Head of caudate nucleus (tissue), 42 donors: ENCODE results near the gene VPS41.

Source experiments
- DNase-seq, 42 donors: peaks; one replicate each; pipeline versions ENCODE4 v3.0.0 to v3.0.0-alpha.2; 2020 to 2021; ENCODE audit warnings: mixed read lengths in 7 of 42
- intact Hi-C: fragments of 100-400 bp; cut with DNase I; formaldehyde crosslinking; loops from one replicate; pipeline ENCODE4 v1.15.0; 2022

Gene VPS41

DNA sequence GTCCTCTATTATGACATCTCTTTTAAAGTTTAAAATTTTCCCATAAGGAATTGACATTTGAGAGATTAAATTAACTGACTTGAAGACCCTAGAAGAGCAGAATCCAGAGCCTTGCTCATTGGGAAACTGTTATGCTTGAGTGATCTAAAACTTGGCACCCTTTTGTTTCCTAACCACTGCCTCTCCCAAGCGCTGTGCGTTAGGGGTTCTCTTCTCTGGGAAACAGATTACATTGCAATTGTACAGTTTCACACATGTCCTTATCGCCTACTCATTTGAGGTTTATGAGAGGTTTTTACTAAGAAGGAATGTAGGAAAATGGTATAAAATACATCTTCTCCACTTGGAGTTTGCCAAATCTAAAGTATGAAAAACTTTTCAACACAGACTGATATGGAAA is 151.1 kb downstream of the VPS41 start:
- intact Hi-C loops, result no loop called here
- DNase-seq, result no peak

DNA sequence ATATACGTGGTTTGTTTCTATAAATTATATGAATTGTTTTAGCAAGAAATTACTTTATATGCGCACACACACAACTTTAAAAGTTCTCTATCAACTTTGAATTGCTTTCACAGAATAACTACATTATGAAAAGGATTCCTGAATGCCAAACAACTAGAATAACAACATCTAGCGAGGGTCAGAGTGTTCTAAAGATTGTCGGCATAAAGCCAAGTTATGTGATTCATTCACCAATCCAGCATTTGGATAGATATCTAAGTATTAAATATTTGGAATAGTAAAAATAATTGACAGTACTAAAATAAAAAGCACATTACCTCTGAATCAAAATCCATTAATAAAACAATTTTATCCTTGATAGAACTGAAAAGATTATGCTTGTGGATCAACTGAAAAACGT is 152.5 kb downstream of the VPS41 start:
- no peak for DNase-seq
- intact Hi-C loops, result no loop called here

DNA sequence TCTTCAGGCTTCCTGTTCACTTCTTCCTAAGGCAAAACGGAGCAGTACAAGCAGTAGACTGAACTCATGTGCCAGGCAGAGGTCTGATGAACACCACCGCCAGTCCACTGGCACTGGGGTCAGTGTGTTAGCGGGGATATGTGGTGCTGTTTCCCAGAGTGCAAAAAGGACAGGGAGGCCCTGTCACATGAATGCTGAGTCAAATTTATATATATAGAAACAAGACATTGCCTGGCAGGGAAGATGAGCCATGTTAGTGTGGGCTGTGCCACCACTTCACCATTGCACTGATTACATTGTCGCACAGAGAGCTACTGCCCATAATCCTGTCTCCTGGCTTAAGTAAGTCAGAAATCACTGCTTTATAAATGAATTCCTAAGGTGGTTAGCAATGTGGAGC is 155.6 kb downstream of the VPS41 start:
- intact Hi-C loops, result no loop called here
- peak in 19 of 42 donors; percentile 2 to 62 (median 21) for DNase-seq

DNA sequence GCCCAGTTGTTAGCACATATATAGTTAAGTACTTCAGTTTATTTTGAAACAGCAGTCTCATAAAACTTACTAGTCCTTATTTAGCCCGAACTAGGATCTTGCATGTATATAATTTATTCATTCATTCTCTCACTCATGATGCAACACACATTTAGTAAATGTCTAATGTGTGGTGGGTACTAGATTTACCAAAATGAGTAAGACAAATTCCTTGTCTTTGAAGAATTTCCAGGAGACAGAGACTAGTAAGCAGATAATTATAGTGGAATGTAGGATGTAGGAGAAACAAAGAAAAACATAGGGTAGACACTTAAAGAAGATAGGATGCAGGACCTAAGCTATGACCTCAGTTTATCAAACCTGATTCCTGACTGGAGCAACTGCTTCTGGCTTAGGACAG is 157.6 kb downstream of the VPS41 start:
- intact Hi-C loops, result no loop called here
- no peak for DNase-seq

DNA sequence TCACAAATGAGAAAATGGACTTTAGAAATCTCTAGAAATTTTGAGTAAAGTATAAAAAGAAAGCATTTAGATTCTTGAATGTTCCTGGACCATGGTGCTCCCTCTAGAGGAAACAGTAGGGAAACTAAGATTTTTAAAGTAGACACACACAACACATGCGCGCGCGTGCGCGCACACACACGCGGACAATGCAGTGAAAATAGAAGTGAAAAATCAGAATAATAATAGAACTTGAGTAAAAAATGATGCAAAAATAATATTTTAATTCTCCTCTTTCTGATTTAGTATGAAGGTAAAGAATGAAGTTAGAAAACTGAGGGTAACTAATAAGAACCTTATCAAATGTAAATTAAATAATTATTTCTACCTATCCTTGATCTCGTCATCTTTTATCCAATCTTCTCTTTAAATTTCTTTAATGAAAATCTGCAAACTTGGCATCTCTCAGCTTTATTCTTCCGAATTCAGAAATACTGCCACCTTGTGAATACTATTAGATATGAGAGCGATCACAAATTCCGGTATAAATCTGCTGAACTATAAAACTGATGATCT is 160.9 kb downstream of the VPS41 start:
- intact Hi-C loops, result no loop called here
- peak in 20 of 42 donors; percentile 7 to 50 (median 20) for DNase-seq

DNA sequence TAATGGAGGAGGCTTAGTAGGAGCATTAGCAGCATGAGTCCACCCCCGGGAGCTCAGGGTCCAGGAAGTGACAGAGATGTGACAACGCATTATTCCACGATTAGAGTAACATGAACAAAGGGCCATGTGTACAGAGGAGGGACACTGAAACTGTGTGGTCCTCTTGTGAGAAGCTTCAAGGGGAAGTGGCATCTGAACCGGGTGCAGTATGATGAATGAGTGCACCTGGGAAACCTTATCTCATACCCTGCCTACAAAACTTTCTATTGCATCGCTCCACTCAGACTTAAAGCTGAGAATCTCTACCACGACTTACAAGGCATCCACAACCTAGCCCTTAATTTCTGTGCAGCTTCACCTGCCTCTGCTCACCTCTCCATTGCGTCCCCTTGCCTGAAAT is 162.6 kb downstream of the VPS41 start:
- no peak for DNase-seq
- intact Hi-C loops, result no loop called here

DNA sequence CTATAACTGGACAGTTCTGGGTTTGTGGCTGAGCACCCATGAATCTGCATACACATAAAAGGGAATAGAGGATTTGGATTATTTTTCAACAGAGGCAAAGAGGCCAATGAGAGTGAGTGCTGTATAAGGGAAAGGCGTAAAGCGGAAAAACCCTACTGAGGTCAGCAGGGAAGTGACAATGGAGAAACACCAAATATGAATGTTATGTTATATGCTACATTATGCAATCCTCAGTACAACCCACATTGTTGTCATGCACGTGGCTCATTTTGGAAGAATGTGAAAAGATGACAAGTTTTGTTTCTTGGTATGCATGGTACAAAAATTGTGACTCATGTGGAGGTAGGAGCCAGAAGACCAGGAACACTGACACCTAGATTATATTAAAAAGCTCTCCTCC is 164.2 kb downstream of the VPS41 start:
- intact Hi-C loops, result no loop called here
- no peak for DNase-seq

DNA sequence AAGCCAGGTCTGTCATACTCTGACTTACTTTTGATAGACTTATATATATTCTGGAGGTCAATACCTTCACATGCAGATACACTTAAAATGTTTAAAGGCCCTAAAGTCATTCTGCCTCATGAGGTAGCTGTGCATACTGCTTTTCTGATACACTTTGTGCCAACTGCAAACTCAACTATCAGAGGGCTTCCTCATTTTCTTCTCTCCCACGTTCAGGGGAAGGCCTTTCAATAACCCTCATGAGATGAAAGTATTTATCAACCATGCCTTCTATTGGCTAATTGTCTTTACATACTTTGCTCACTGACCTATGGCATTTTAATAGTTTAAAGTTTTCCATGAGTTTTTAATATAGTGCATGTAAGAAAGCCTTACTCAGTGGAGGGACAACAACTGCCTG is 165.1 kb downstream of the VPS41 start:
- DNase-seq, result no peak
- intact Hi-C loops, result no loop called here

DNA sequence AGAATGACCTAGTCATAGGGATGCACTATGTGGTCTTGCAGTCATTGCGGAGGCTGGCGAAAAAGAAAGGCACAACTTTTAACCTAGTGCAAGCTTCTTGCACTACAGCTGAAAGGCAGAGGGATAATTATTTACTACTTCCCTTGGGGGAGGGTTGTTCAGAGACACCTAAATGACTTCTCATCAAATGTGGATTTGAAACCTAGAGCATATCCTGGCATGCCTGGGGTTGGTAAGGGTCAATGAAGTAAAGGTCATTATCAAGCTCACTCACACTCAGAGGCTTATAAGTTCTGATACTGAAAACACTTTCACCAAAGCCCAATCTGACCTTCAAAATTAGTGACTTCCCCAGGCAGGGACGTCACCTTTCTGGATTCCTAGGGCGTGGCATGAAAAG is 168.9 kb downstream of the VPS41 start:
- intact Hi-C loops, result no loop called here
- DNase-seq, result no peak

DNA sequence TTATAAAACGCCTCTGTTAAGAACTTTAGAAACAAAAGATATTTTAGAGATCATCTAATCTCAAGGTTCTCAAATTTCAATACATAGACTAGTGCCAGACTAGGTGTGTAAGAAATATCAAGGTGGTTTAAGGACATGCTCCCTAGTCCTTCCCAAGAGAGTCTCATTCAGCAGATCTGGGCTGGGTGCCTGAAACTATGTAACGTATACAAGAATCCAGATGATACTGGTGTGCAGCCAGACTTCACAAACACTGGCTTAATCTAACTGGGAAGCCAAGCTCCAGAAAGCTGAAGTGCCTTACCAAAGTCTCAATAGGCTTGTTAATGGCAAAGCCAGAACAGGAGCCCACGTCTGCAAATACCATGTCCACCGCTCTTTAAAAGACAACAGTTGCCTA is 172.9 kb downstream of the VPS41 start:
- DNase-seq, result no peak
- intact Hi-C loops, result no loop called here

DNA sequence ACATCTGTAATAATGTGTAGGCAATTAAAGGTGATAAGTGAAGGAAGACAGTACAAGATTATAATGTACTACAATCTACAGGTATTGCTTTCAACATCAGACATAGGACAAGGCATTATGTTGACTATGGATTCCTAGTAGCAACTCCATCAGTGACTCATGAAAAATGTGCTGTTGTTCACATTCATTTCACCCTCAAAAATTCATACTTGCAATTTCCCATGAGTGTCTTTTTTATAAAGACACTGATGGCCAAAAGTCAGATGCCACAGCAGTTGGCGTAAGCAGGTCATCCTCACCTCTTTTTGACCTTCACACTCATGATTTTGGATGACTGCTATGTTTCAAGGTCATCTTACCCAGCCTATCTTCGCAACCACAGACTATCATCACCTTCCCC is 177.8 kb downstream of the VPS41 start:
- no peak for DNase-seq
- intact Hi-C loops, result no loop called here

DNA sequence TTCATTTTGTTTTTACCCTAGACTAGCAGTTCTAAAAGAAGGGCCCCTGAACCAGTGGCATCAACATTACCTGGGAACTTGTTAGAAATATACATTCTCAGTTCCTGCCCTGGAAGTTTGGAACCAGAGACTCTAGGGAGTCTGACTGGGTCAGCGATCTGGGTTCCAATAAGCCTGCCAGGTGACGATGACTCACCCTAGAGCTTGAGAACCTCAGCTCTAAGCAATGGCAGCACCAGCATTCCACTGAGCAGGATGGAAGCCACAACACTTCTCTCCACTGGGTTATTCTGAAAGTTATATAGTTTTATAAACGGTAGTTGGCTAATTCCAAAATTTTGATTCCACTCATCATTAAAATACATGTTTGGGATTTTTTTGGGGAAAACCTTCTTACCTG is 180.8 kb downstream of the VPS41 start:
- intact Hi-C loops, result no loop called here
- no peak for DNase-seq

DNA sequence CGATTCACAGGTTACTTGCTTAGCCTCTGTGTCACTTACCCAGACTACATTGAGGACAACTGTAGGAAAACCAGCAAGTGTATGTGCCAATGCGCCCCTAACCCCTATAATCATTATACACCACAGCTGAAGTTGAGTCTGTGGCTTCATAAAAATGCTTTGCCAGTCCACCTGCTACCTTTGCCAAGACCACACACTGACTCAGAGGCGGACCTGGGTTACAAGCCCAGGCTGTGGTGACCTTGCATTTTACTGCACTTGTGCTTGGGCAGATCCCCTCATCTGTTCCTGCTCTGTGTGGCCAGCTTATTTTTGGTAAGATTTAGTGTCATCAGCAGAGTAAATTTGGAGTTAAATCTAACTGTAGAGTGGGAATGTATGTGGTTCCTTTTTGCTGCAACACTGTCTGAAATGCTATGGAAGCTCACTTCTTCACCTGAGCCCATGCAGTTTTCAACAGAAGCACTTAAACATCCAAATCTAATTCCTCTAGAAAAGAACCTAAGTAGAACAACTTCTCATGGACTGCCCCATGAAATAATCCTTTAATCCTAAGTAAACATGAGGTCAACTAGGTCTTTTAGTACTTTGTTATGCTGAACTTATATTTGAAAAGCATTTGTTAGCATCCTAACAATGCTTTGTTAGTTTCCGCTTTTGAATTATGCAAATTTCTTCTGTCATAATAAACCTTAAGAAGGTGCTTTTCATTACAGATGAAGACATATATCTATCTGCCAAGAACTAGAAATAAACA is 181.6 kb downstream of the VPS41 start:
- no peak for DNase-seq
- intact Hi-C loops, result no loop called here

DNA sequence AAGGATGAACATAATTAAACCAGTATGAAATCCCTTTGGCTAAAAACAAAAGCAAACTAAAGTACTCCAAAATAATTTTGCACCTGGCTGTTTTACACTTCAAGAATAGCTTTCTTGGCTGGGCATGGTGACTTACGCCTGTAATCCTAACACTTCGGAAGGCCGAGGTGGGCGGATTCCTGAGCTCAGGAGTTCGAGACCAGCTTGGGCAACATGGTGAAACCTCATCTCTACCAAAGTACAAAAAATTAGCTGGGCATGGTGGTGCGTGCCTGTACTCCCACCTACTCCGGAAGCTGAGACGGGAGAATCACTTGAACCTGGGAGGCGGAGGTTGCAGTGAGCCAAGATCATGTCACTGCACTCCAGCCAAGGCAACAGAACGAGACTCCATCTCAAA is 185.7 kb downstream of the VPS41 start:
- DNase-seq, result no peak
- intact Hi-C loops, result no loop called here

DNA sequence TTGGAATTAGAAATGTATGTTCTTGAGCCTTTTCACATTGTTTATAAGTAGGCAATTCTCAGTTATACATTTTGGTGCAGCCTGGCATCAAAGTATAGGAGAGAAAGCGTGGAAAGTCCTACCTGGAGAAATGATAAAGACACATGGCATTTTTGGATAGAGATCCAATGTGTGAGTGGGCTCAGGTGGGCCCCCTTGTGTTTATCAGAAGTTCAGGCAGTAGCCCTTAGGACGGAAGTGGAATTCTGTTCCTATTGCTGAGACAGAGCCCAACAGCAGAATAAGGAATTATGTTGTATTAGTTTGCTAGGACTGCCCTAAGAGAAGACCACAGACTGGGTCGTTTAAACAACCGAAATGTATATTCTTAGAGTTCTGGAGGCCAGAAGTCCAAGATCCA is 192.6 kb downstream of the VPS41 start:
- intact Hi-C loops, result no loop called here
- DNase-seq, result no peak

DNA sequence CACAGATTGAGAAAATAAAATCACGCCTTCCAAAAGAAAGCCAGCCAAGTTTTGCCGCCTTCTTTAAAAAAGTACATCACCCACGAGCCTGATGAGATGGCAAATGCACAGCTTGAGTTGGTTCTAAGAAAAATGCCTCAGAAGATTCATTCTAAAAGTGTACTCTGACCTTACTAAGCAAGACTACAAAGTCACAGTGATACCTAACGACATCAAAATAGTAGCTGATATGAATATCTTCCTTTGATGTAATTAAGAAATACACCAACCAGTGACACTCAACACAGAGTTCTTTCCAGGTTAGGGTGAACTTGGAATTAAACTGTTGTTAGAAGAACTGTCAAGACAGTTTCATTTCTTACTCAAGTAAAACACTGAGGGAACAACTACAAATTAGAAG is 199.9 kb downstream of the VPS41 start:
- intact Hi-C loops, result no loop called here
- DNase-seq, result no peak

DNA sequence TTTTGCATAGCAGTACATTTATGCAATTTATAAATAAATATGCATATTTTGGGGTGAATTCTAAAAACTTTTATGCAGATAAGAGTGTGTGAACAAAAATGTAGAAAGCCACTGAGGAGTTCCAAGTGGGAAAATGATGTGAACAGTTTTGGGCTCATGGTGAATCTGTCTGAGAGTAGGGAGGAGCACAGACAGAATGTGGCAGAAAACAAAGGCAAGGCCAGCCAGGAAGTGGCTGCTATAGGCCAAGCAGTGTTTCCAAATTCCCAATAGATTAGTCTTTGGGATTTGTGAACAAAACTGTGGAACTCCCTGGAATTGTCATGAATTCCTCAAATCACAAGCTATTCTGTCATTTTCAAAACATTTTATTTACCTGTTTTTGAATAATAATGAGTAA is 204.2 kb downstream of the VPS41 start:
- intact Hi-C loops, result no loop called here
- DNase-seq, result no peak

DNA sequence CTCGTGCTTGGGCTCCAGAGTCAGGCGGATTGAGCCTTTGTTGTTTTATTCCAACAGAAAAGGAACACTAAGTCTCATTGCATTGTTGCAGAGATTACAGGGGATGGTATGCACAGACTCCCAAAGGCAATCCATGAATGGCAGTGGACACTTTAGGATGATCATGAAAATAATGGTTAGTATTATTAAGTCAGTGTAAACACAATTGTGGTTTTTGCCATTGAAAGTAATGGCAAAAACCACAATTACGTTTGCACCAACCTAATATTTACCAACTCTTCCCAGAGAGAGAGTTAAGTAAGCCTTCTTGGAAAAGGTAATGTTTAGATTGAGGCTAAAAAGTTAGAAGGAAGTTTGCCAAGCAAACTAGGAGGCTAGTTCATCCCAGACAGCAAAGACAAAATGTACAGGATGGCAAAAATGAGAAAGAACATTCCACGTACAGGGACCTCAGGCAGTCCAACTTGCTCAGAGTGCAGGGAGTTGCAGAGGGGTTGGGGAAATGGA is 204.9 kb downstream of the VPS41 start:
- DNase-seq, result no peak
- intact Hi-C loops, result no loop called here

DNA sequence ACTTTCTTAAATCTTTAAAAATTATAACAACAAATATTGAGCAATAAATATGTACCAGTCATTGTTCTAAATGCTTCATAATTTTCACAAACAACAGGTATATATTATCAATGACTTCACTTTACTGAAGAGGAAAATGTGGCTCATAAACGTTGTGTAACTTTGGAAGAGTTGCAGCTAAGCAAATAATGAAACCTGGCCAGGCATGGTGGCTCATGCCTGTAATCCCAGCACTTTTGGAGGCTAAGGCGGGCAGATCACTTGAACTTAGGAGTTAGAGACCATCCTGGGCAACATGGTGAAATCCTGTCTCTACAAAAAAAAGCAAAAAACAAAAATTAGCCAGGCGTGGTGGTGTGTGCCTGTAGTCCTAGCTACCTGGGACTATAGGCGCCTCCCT is 205.9 kb downstream of the VPS41 start:
- intact Hi-C loops, result no loop called here
- no peak for DNase-seq

DNA sequence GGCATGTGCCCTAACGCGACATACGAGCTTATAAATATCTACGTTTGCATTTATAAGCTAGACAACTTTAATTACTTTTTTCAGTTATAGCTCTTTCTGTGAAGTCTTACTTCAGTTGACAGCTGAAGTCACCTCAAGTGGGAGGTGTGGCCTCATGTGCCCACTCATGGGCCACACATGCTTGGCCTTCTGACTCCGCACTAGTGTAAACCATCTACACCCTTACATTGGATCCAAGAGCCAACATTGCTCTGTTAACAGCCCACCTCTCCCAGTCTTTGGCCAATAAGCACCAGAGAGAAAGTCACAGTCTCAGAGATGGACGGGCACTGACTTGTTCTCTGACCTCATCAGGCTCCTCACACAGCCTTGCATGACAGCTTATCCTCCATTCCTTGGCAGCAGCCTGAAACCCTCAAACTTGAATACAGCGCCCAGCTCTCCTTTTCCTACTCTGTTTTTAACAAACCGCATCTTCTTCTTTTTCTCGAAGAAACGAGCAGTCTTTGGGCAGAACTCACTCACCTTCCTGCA is 206.9 kb downstream of the VPS41 start:
- DNase-seq, result no peak
- intact Hi-C loops, result no loop called here

DNA sequence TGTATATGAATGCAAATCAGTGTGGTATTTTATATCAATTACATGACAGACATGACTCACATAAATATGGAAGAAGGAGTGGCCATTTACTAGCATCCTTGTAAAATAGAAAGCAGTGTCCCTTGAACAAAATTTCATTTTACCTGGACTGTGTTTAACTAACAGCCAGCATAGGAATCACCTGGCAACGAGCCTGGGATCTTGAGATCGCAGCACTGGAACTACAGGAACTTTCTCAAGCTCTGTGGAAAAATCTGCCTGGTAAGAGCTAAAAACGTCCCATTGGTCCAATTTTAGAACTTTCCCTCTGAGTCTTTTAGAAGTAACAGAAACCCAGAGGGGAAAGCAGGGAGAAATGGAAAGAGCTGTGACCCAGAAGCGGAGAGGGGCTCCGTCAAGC is 208.9 kb downstream of the VPS41 start:
- no peak for DNase-seq
- intact Hi-C loops, result no loop called here
